Activated effector memory CD4-positive, alpha-beta T cell treated with anti-CD3 and anti-CD28 coated beads, Interleukin-2, amount 50 U/mL, for 16 hours (primary cell): ENCODE results near the gene LRP1-AS.
A peak's percentile ranks its signal among the peaks of the same experiment; 100 is the strongest.

ENCODE experiments used
- DNase-seq: peaks from one replicate; pipeline ENCODE4 v3.0.0-alpha.2; 2020

The LRP1-AS gene

DNA sequence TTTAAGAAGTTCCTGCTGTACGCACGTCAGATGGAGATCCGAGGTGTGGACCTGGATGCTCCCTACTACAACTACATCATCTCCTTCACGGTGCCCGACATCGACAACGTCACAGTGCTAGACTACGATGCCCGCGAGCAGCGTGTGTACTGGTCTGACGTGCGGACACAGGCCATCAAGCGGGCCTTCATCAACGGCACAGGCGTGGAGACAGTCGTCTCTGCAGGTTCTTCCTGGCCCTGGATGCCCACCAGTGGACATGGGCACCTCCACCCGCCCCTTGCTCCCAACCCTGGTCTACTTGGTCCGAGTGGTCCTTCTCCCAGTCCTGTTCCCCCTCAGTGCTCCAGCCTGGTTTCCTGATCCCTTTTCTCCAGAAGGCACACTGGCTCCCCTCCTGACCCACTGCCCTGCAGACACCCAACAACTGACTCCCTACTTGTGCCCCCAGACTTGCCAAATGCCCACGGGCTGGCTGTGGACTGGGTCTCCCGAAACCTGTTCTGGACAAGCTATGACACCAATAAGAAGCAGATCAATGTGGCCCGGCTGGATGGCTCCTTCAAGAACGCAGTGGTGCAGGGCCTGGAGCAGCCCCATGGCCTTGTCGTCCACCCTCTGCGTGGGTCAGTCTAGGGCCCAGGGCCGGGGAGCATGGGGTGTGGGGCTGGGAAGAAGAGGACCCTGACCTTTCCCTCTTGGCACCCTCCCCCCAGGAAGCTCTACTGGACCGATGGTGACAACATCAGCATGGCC lies 32.1 kb upstream of the LRP1-AS start:
- no peak for DNase-seq

DNA sequence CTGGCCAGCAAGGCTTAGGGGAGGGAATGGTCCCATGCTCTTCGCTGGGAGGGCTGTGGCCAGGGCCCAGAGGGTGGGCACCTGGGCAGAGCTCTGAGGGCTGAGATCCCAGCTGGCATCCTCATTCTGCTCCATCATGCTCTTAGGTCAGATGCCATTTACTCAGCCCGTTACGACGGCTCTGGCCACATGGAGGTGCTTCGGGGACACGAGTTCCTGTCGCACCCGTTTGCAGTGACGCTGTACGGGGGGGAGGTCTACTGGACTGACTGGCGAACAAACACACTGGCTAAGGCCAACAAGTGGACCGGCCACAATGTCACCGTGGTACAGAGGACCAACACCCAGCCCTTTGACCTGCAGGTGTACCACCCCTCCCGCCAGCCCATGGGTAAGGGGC lies 30.8 kb upstream of the LRP1-AS start:
- no peak for DNase-seq

GRCh38 chr12:57177354-57177753 lies 29.9 kb upstream of the LRP1-AS start:
- no peak for DNase-seq

DNA sequence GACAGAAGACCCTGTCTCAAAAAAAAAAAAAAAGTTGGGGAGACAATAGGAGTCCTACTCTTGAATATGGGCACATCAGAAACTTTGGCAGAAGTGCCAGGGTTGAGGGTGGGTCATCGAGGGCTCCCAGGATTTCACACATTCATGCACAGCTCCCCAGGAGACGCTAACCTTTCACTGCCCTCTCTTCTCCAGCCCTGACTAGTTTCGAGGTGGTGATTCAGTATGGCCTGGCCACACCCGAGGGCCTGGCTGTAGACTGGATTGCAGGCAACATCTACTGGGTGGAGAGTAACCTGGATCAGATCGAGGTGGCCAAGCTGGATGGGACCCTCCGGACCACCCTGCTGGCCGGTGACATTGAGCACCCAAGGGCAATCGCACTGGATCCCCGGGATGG lies 29.4 kb upstream of the LRP1-AS start:
- no peak for DNase-seq

DNA sequence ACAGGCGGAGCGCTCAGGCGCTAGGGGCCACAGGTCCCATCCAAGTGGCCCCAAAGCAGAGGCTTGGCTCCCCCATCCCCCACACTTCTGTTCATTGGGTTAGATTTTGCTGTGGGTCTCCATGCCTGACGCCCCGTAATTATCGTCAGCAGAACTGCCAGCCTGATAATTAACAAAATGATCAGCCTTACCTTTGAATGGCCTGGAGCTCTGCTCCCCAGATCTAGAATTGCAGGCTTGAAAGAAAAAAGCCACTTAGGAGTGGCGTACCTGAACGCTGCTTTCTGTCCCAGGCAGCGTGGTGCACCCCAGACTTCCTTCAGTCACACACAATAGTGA lies 28.7 kb upstream of the LRP1-AS start:
- no peak for DNase-seq

DNA sequence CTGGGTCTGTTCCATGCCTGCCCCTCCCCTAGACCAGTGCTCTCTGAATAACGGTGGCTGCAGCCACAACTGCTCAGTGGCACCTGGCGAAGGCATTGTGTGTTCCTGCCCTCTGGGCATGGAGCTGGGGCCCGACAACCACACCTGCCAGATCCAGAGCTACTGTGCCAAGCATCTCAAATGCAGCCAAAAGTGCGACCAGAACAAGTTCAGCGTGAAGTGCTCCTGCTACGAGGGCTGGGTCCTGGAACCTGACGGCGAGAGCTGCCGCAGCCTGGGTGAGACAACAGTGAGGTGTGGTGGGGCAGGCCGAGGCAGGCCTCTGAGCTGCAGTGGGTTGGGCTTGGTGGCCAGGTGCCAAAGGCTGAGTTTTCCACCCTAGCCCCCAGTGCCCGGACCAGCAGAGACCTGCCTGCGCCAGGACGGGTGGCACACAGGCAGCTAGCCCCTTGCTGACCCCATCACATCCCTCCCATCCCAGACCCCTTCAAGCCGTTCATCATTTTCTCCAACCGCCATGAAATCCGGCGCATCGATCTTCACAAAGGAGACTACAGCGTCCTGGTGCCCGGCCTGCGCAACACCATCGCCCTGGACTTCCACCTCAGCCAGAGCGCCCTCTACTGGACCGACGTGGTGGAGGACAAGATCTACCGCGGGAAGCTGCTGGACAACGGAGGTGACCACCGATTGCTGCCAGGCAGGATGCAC lies 28.2 kb upstream of the LRP1-AS start:
- peak; percentile 81 for DNase-seq

DNA sequence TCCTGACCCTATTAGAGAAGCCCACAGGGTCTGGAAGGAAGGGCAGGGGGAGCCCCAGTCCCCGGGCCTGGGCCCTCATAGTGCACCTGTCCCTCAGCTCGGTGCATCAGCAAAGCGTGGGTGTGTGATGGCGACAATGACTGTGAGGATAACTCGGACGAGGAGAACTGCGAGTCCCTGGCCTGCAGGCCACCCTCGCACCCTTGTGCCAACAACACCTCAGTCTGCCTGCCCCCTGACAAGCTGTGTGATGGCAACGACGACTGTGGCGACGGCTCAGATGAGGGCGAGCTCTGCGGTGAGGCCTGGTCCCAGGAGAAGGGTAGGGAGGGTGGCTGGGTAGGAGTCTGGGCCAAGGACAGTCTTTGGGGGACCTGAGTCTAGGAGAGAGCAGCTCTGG lies 26.3 kb upstream of the LRP1-AS start:
- no peak for DNase-seq

- no peak for DNase-seq
Observed at GRCh38 chr12:57173089-57173488, 25.7 kb upstream of the LRP1-AS start.

DNA sequence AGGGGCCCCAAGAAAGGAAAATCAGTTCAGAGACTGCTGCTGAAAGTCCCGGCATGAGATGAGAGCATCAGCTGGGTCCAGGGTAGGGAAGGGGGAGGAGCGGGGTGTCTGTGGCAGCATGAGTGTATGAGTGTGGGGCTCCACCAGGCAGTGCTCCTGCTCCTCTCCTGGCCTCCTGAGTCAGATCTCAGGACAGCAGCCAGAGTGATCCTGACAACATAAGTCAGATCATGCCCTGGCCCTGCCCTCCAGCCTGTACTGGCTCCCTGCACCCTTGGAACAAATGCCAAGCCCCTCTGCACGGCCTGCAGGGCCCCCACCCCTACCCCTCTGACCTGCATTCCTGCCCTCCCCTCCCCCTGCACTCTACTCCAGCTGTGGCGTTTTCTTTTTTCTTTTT lies 24.2 kb upstream of the LRP1-AS start:
- no peak for DNase-seq

- DNase-seq, result no peak
Observed at GRCh38 chr12:57170927-57171326, 23.5 kb upstream of the LRP1-AS start.

DNA sequence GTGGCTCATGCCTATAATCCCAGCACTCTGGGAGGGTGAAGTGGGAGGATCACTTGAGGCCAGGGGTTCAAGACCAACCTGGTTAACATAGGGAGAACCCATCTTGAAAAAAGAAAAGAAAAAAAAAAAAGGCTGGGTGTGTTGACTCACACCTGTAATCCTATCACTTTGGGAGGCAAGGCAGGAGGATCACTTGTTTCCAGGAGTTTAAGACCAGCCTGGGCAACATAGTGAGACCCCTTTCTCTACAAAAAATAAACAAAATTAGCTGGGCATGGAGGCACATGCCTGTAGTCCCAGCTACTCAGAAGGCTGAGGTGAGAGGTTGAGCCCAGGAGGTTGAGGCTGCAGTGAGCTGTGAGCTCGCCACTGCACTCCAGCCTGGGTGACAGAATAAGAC lies 23.0 kb upstream of the LRP1-AS start:
- DNase-seq, result no peak

DNA sequence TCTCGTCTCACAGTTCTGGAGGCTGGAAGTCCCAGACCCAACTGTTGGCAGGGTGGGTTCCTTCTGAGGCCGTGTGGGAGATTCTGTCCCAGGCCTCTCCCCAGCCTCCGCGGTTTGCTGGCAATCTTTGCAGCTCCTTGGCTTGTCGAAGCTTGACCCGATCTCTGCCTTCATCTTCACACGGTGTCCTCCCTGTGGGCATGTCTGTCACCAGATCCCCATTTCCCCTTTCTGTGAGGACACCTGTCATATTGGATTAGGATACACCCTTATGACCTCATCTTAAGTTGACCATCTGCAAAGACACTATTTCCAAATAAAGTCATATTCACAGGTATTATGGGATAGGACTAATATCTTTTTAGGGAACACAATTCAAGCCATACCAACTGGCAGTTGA lies 22.6 kb upstream of the LRP1-AS start:
- DNase-seq, result no peak

- no peak for DNase-seq
Observed at GRCh38 chr12:57169046-57169795, 21.8 kb upstream of the LRP1-AS start.

GRCh38 chr12:57168058-57168457 lies 20.6 kb upstream of the LRP1-AS start:
- no peak for DNase-seq

DNA sequence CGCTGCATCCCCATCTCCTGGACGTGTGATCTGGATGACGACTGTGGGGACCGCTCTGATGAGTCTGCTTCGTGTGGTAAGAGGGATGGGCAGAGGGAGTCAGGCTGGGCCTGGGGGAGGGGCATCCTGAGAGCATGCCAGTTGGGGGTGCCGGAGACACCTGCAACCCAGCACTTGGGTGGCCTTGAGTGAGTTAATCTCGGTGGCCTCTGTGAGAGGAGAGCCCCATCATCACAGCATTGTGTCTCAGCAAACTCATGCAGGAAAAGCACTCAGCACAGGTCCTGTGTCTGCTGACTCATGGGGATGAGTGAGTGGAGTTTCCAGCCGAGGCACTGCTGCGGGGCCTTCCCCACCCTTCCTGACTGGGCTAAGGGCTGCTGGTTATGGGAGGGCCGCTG lies 19.6 kb upstream of the LRP1-AS start:
- peak; percentile 75 for DNase-seq

DNA sequence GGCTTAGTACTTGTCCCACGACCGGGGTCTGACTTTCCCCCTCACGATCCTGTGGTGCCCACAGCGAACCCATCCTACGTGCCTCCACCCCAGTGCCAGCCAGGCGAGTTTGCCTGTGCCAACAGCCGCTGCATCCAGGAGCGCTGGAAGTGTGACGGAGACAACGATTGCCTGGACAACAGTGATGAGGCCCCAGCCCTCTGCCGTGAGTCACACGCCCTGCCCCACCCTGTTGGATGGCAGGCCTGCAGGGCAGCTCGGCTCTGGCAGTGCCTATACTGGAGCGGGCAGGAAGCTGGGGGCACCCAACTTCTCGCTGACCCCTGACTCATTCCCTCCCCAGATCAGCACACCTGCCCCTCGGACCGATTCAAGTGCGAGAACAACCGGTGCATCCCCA lies 18.3 kb upstream of the LRP1-AS start:
- DNase-seq, result no peak

GRCh38 chr12:57164966-57165625 lies 17.7 kb upstream of the LRP1-AS start:
- DNase-seq, result no peak

GRCh38 chr12:57164454-57164853 lies 17.0 kb upstream of the LRP1-AS start:
- no peak for DNase-seq

- DNase-seq, result no peak
Observed at GRCh38 chr12:57162553-57163125, 15.2 kb upstream of the LRP1-AS start.

DNA sequence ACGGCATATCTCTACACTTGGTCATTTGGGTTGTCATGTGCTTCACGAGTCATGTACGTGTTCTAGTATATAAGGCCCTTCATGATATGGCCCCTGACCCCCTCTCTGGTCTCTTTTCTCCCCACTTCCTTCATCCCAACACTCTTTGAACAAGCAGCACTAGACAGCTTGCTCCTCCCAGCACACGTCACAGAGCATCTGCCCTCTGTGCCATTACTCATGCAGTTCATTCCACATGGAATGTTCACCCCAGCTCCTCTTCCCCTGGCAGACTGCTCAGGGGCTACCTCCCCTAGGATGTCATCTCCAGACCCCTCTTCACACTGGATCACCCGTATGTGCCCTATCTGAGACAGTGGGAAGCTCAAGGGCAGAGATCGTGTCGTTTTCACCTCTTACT lies 14.1 kb upstream of the LRP1-AS start:
- DNase-seq, result no peak

- no peak for DNase-seq
Observed at GRCh38 chr12:57160741-57161140, 13.3 kb upstream of the LRP1-AS start.

DNA sequence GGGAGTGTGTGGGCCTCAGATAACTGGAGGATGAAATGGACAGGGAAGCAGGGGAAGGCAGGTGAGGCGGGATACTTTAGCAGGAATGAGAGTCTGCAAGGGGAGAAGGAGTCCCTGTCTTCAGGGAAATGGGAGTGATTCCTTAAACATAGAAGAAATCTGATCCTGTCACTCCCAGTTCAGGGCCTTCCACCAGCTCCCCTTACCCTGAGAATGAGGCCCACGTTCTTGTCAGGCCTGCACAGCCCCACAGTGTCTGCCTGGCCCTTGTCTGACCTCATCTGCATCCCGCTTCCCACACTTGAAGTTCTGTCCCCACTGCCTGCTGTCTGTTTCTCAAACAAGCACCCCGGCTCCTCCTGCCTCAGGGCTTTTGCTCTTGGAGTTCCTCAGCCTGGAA lies 12.6 kb upstream of the LRP1-AS start:
- DNase-seq, result no peak

GRCh38 chr12:57159311-57159710 lies 11.9 kb upstream of the LRP1-AS start:
- DNase-seq, result no peak
